Panc1 (cell line): Measurements from ENCODE around the gene TMEM259. TPM values are rescaled to one million over a fixed set of nuclear protein-coding genes. Genes with fewer than 3 reads are reported as not detected.

ENCODE experiments used
- ATAC-seq: fragments of 200-7000 bp; cut with Tn5 transposase; 2 replicates; pipeline ENCODE4 v1.9.1; 2020; ENCODE audit warnings: mild to moderate bottlenecking, moderate library complexity
- BruUV-seq: library from RNA; stranded (reverse); fragments of 400-500 nt; replicated peaks from 2 replicates; lab custom pipeline; 2021; lab: Mats Ljungman, UMichigan
- CTCF ChIA-PET: fragments of 300-600 bp; sonication (Branson Sonifier 250); formaldehyde crosslinking; loops from one replicate; lab custom pipeline; 2022; ENCODE audit warnings: antibody characterized with exemption; lab: Charles Lee
- POLR2A ChIA-PET: fragments of 300-600 bp; sonication (Branson Sonifier 250); formaldehyde crosslinking; loops from one replicate; lab custom pipeline; 2022; ENCODE audit warnings: antibody characterized with exemption; lab: Charles Lee
- DNase-seq: peaks from one replicate; pipeline ENCODE4 v3.0.0-alpha.2; 2010; ENCODE audit warnings: low read depth, low spot score
- H3K27ac ChIP-seq: 2 replicates; pipeline ENCODE4 v1.5.1; 2011; ENCODE audit warnings: mild to moderate bottlenecking, low read length, inconsistent platforms
- H3K27me3 ChIP-seq: fragments of 200-500 bp; sonication (Bioruptor generic); 2 replicates; pipeline ENCODE4 v1.6.0; 2014; ENCODE audit warnings: low read length, inconsistent platforms; ENCODE audit not compliant: control insufficient read depth, insufficient read depth
- H3K36me3 ChIP-seq: fragments of 200-500 bp; sonication (Bioruptor generic); 2 replicates; pipeline ENCODE4 v1.5.1; 2014; ENCODE audit warnings: inconsistent platforms, mild to moderate bottlenecking, low read length, moderate library complexity; ENCODE audit not compliant: control insufficient read depth, insufficient read depth
- H3K4me1 ChIP-seq: 2 replicates; pipeline ENCODE4 v1.5.1; 2011; ENCODE audit warnings: inconsistent platforms, mild to moderate bottlenecking, low read length, moderate library complexity; ENCODE audit not compliant: control insufficient read depth, insufficient read depth
- H3K4me3 ChIP-seq, 2 experiments: 2 replicates each; pipeline ENCODE4 v1.5.1; 2011 to 2012; ENCODE audit warnings: low read depth in 2 of 2, low read length in 2 of 2, mild to moderate bottlenecking in 2 of 2, inconsistent platforms in 1 of 2, moderate library complexity in 1 of 2
- H3K9me3 ChIP-seq: fragments of 200-500 bp; sonication (Bioruptor generic); 2 replicates; pipeline ENCODE4 v1.5.1; 2014; ENCODE audit warnings: low read depth, mild to moderate bottlenecking, inconsistent platforms, low read length, moderate library complexity; ENCODE audit not compliant: control insufficient read depth, insufficient read depth
- POLR2AphosphoS5 ChIP-seq: IDR thresholded peaks from 2 replicates; pipeline ENCODE4 v1.6.1; 2012; ENCODE audit warnings: mild to moderate bottlenecking, low read depth, low read length, moderate library complexity
- SIN3A ChIP-seq: IDR thresholded peaks from 2 replicates; pipeline ENCODE4 v1.6.1; 2012; ENCODE audit warnings: low read depth, mild to moderate bottlenecking, low read length, moderate library complexity, borderline replicate concordance; ENCODE audit not compliant: insufficient read depth
- TCF7L2 ChIP-seq: IDR thresholded peaks from 2 replicates; pipeline ENCODE4 v1.6.1; 2011; ENCODE audit warnings: mild to moderate bottlenecking, low read depth, low read length, inconsistent platforms
- in situ Hi-C: cut with HindIII; loops from 2 replicates; pipeline ENCODE4 v1.10.0; 2016; ENCODE audit warnings: low sequenced_read_pairs, low pct_unique_long_range_greater_than_20kb
- intact Hi-C: fragments of 100-400 bp; cut with micrococcal nuclease; formaldehyde crosslinking; loops from one replicate; pipeline ENCODE4 v1.10.0; 2022; ENCODE audit not compliant: unreplicated experiment
- total RNA-seq: library from RNA; stranded (reverse); gene quantifications from one replicate; pipeline ENCODE4 v1.2.1, GENCODE V29; 2021; ENCODE audit not compliant: unreplicated experiment
- TF ChIP-seq, protein P1 (sequence below): fragments of 450-650 bp; IDR thresholded peaks from 2 replicates; pipeline ENCODE4 v1.5.1; 2017; ENCODE audit warnings: mild to moderate bottlenecking
- TF ChIP-seq, protein P2 (sequence below), 2 experiments: IDR thresholded peaks; 2 replicates each; pipeline ENCODE4 v1.6.1; 2011 to 2012; ENCODE audit warnings: low read depth in 2 of 2, control low read depth in 1 of 2, low read length in 1 of 2, mild to moderate bottlenecking in 1 of 2, moderate library complexity in 1 of 2; ENCODE audit not compliant: insufficient read depth in 1 of 2

The TMEM259 gene
- total RNA-seq, 1 experiment from 2014 or later: 193 TPM

DNA sequence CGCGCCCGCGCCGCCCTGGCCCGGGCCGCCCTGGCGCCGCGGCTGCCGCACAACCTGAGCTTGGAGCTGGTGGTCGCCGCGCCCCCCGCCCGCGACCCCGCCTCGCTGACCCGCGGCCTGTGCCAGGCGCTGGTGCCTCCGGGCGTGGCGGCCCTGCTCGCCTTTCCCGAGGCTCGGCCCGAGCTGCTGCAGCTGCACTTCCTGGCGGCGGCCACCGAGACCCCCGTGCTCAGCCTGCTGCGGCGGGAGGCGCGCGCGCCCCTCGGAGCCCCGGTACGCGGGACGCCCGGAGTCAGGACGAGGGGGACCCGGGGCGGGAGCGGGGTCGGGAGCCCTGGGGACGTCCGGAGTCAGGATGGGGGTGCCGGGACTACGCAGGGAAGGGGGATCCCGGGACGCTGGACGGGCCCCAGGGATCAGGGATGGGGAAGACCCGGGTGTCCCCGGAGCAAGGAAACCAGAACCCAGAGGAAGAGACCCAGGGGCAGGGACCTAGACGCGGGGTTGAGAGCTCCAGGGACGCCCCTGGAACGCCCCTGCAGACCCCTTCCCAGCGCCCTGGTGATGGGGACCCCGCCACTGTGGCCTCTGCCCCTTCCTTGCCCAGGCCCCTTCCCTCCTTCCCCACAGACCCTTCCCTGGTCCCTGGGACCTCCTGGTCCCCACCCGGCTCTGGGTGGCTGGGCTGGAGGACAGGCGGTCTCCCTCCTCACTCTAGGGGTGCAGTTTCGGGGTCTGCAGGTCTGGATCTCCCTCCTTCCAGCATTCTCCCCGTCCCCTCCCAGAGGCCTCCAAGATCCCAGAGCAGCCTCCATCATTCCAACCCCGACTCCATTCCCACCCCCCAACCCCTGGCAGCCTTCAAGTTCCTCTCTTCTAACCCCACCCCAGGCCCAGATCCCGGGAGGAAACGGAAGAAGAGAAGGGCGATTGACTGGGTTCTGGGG lies 20.1 kb downstream of the TMEM259 start:
- peak; percentile 21; the same call in 1 of the 2 replicates for ATAC-seq
- no TSS peak for BruUV-seq

DNA sequence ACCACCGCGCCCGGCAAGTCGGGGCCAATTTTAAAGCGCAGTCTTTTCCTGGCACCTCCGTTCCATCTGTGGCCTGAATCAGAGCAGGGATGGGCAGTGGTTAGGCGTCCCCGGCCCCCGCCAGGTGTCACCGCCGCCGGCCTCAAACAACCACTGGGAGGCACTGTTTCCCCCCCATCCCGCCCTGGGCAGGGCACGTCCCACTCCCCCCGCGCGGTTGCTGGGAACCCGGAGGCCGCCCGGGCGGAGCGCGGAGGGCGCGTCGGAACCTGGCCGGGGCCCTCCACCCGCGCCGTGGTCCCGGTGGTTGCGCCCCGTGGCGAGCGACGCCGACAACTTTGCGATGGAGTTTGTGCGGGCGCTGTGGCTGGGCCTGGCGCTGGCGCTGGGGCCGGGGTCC lies 20.8 kb downstream of the TMEM259 start, which contains the start of gene GRIN3B:
Gene GRIN3B, plus strand, starts transcription at position 325 of the 400 bp plus-strand sequence. Its CDS starts 19 bp downstream, at position 344.
- in situ Hi-C loops: no loop called here
- no TSS peak for BruUV-seq
- Histone ChIP-seq H3K27ac (no peak within 1 kb of the TSS), H3K4me1 (peaks cover 7% of the 10 kb centered on the region), H3K36me3 (no peaks in the 10 kb centered on the region), H3K9me3 (no peaks in the 10 kb centered on the region), H3K27me3 (no peaks in the 10 kb centered on the region), H3K4me3 (peak within 1 kb of the TSS; percentile 30 to 41)
- POLR2A ChIA-PET: no interaction called here
- peak; percentile 66 for ATAC-seq
- intact Hi-C loops: no loop called here
- CTCF ChIA-PET: no interaction called here
- no peak for DNase-seq
- TF ChIP-seq, protein P1, sequence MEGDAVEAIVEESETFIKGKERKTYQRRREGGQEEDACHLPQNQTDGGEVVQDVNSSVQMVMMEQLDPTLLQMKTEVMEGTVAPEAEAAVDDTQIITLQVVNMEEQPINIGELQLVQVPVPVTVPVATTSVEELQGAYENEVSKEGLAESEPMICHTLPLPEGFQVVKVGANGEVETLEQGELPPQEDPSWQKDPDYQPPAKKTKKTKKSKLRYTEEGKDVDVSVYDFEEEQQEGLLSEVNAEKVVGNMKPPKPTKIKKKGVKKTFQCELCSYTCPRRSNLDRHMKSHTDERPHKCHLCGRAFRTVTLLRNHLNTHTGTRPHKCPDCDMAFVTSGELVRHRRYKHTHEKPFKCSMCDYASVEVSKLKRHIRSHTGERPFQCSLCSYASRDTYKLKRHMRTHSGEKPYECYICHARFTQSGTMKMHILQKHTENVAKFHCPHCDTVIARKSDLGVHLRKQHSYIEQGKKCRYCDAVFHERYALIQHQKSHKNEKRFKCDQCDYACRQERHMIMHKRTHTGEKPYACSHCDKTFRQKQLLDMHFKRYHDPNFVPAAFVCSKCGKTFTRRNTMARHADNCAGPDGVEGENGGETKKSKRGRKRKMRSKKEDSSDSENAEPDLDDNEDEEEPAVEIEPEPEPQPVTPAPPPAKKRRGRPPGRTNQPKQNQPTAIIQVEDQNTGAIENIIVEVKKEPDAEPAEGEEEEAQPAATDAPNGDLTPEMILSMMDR: peak; percentile 86
- TF ChIP-seq SIN3A (0 out of 2 replicates have a peak, but pooled peaks have one; percentile 34), TCF7L2 (no peak)

More for the DNA sequence above, 20.1 kb downstream of the TMEM259 start:
- ChIA-PET POLR2A (no interaction called here), CTCF (interaction anchor here (0.5 to 0.7 kb wide), 2 partner anchors 35 to 176 kb away, joined by 3 read pairs; no protein-coding TSS in a partner anchor)
- intact Hi-C loops (no loop called here), in situ Hi-C loops (no loop called here)
- H3K4me1 ChIP-seq: 0 out of 2 replicates have a peak, but pooled peaks cover 3% of the 10 kb centered on the region
- H3K36me3 ChIP-seq: no peaks in the 10 kb centered on the region
- DNase-seq: no peak
- H3K27me3 ChIP-seq: no peaks in the 10 kb centered on the region
- TF ChIP-seq SIN3A (no peak), TCF7L2 (no peak), POLR2AphosphoS5 (no peak)
- TF ChIP-seq, protein P2, sequence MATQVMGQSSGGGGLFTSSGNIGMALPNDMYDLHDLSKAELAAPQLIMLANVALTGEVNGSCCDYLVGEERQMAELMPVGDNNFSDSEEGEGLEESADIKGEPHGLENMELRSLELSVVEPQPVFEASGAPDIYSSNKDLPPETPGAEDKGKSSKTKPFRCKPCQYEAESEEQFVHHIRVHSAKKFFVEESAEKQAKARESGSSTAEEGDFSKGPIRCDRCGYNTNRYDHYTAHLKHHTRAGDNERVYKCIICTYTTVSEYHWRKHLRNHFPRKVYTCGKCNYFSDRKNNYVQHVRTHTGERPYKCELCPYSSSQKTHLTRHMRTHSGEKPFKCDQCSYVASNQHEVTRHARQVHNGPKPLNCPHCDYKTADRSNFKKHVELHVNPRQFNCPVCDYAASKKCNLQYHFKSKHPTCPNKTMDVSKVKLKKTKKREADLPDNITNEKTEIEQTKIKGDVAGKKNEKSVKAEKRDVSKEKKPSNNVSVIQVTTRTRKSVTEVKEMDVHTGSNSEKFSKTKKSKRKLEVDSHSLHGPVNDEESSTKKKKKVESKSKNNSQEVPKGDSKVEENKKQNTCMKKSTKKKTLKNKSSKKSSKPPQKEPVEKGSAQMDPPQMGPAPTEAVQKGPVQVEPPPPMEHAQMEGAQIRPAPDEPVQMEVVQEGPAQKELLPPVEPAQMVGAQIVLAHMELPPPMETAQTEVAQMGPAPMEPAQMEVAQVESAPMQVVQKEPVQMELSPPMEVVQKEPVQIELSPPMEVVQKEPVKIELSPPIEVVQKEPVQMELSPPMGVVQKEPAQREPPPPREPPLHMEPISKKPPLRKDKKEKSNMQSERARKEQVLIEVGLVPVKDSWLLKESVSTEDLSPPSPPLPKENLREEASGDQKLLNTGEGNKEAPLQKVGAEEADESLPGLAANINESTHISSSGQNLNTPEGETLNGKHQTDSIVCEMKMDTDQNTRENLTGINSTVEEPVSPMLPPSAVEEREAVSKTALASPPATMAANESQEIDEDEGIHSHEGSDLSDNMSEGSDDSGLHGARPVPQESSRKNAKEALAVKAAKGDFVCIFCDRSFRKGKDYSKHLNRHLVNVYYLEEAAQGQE (IDR thresholded peaks at IDR 0.05; ENCODE audit: insufficient read depth in 1 of 2, low read depth in 2 of 2, low read length in 1 of 2): no peak
- TF ChIP-seq, protein P1: no peak
- H3K27ac ChIP-seq: no peak overlapping the region
- no peaks in the 10 kb centered on the region for H3K9me3 ChIP-seq
- H3K4me3 ChIP-seq: peak overlapping the region; percentile 30 to 41
